Measurements from ENCODE around the gene RNF223. TPM values are rescaled to one million over a fixed set of nuclear protein-coding genes. Genes with fewer than 3 reads are reported as not detected.

The RNF223 gene
- total and polyA plus RNA-seq, 2 of the 8 experiments (the other 6 are each of a cell fraction or from before 2014, with no cell fraction given), result not detected

- TF ChIP-seq CHD7 (IDR thresholded peaks at IDR 0.05; ENCODE audit: insufficient replicate concordance, low read length) (no peak), JUND (IDR thresholded peaks at IDR 0.05; ENCODE audit: low read length) (no peak), NANOG (IDR thresholded peaks at IDR 0.05; ENCODE audit: insufficient read depth, low read depth, low read length, poor library complexity, severe bottlenecking) (no peak), ASH2L (IDR thresholded peaks at IDR 0.05; ENCODE audit: low read length) (no peak), KDM1A (IDR thresholded peaks at IDR 0.05; ENCODE audit: borderline replicate concordance, low read length) (no peak)
Observed at GRCh38 chr1:1083416-1084371, 9.6 kb upstream of the RNF223 start (continued).

Measured in H1 (cell line).